K562 (cell line): ENCODE data around the gene PLK1. TPM values are rescaled to one million over a fixed set of nuclear protein-coding genes. Genes with fewer than 3 reads are reported as not detected.

ENCODE experiments used
- ATAC-seq: fragments of 200-7000 bp; cut with Tn5 transposase; 3 replicates; pipeline ENCODE4 v1.9.1; 2020; ENCODE audit warnings: moderate library complexity
- BruUV-seq: library from RNA; stranded (reverse); fragments of 400-500 nt; replicated peaks from 2 replicates; lab custom pipeline; 2021; lab: Mats Ljungman, UMichigan
- CTCF ChIA-PET: fragments of 300-600 bp; formaldehyde crosslinking; extraction: SDS; loops from one replicate; lab custom pipeline; 2021; ENCODE audit warnings: low intra/inter-chr PET ratio; lab: Yijun Ruan, JAX
- POLR2A ChIA-PET: fragments of 300-600, 350-650 bp; sonication (Branson Sonifier 250); formaldehyde crosslinking; extraction: SDS; loops from one replicate; lab custom pipeline; 2021; ENCODE audit warnings: antibody characterized with exemption, inconsistent platforms; lab: Yijun Ruan, JAX
- DNase-seq, 4 experiments: peaks; one replicate each; pipeline versions ENCODE4 v3.0.0 to v3.0.0-alpha.2; 2011 to 2018; ENCODE audit warnings: low spot score in 3 of 4, mixed read lengths in 3 of 4; ENCODE audit errors: extremely low read depth in 1 of 4
- FAIRE-seq: peaks from 2 replicates; lab custom pipeline; 2011; peaks lifted over from hg19 to GRCh38; lab: Jason Lieb, UNC
- H2AFZ ChIP-seq: 2 replicates; pipeline ENCODE4 v1.6.0; 2011; ENCODE audit warnings: low read depth, low read length, control low read depth, inconsistent platforms
- H3K27ac ChIP-seq: fragments of 200-600 bp; 3 replicates; pipeline ENCODE4 v1.8.0; 2011; ENCODE audit warnings: low read depth, mild to moderate bottlenecking, control low read depth, inconsistent platforms, low read length, moderate library complexity, mixed read lengths; ENCODE audit errors: extremely low read depth
- H3K27me3 ChIP-seq, 2 experiments: fragments of 300-600 bp in 1 of 2; 2 replicates in 1 of 2; 3 replicates in 1 of 2; pipeline versions ENCODE4 v1.6.0 to v1.8.0; 2011; ENCODE audit warnings: inconsistent platforms in 2 of 2, low read length in 2 of 2, mild to moderate bottlenecking in 1 of 2, mixed read lengths in 1 of 2, moderate library complexity in 1 of 2; ENCODE audit not compliant: control insufficient read depth in 2 of 2, insufficient read depth in 2 of 2
- H3K36me3 ChIP-seq: fragments of 300-600 bp; 3 replicates; pipeline ENCODE4 v1.8.0; 2011; ENCODE audit warnings: mild to moderate bottlenecking, low read length, inconsistent platforms; ENCODE audit not compliant: control insufficient read depth, insufficient read depth
- H3K4me1 ChIP-seq, 2 experiments: fragments of 200-600 bp in 1 of 2; replicated peaks in 1 of 2; 2 replicates in 1 of 2; 3 replicates in 1 of 2; pipeline versions ENCODE4 v1.5.1 to v1.8.0; 2011; ENCODE audit warnings: inconsistent platforms in 2 of 2, low read length in 2 of 2, mild to moderate bottlenecking in 1 of 2, mixed read lengths in 1 of 2, moderate library complexity in 1 of 2; ENCODE audit not compliant: control insufficient read depth in 2 of 2, insufficient read depth in 2 of 2
- H3K4me2 ChIP-seq: 2 replicates; pipeline ENCODE4 v1.6.1; 2011; ENCODE audit warnings: low read length, control low read depth, inconsistent platforms, mixed read lengths; ENCODE audit not compliant: insufficient read depth
- H3K4me3 ChIP-seq: fragments of 200-600 bp; sonication (generic), shearing (Covaris generic); 2 replicates; pipeline ENCODE4 v1.5.1; 2016; ENCODE audit warnings: control low read depth, inconsistent platforms
- H3K79me2 ChIP-seq: fragments of 200-600 bp; 3 replicates; pipeline ENCODE4 v1.8.0; 2011; ENCODE audit warnings: low read length, inconsistent platforms; ENCODE audit not compliant: control insufficient read depth, insufficient read depth
- H3K9ac ChIP-seq, 2 experiments: 2 replicates each; pipeline versions ENCODE4 v1.6.0 to v1.6.1; 2011; ENCODE audit warnings: low read depth in 2 of 2, low read length in 2 of 2, control low read depth in 1 of 2, inconsistent platforms in 1 of 2, mild to moderate bottlenecking in 1 of 2, mixed read lengths in 1 of 2; ENCODE audit not compliant: insufficient read depth in 1 of 2
- H3K9me1 ChIP-seq: one replicate; pipeline ENCODE4 v1.6.0; 2011; ENCODE audit warnings: inconsistent platforms, mild to moderate bottlenecking, low read length, moderate library complexity; ENCODE audit not compliant: control insufficient read depth, insufficient read depth
- H3K9me3 ChIP-seq: replicated peaks from 2 replicates; pipeline ENCODE4 v1.5.1; 2011; ENCODE audit warnings: low read depth, low read length, inconsistent platforms; ENCODE audit not compliant: control insufficient read depth, insufficient read depth
- H4K20me1 ChIP-seq: replicated peaks from 2 replicates; pipeline ENCODE4 v1.6.1; 2011; ENCODE audit warnings: low read length, inconsistent platforms, mixed read lengths; ENCODE audit not compliant: control insufficient read depth, insufficient read depth
- HNRNPH1 ChIP-seq: fragments of 200-400 bp; formaldehyde crosslinking; optimal IDR thresholded peaks from 2 replicates; pipeline ENCODE3; 2017; ENCODE audit warnings: low read depth, mild to moderate bottlenecking, low read length, moderate library complexity
- NONO ChIP-seq, 2 experiments: fragments of 200-400 bp in 1 of 2; fragments of 450-650 bp in 1 of 2; formaldehyde crosslinking in 1 of 2; IDR thresholded peaks; 2 replicates each; pipeline ENCODE4 v1.6.1; 2017; ENCODE audit warnings: low read depth in 2 of 2, mild to moderate bottlenecking in 2 of 2, moderate library complexity in 2 of 2, low read length in 1 of 2
- PTTG1 ChIP-seq: fragments of 450-650 bp; IDR thresholded peaks from 2 replicates; pipeline ENCODE4 v1.6.1; 2016; ENCODE audit warnings: low read depth, mild to moderate bottlenecking, missing genetic modification characterization, missing compliant biosample characterization
- ZFP36 ChIP-seq: fragments of 150-350 bp; IDR thresholded peaks from 2 replicates; pipeline ENCODE4 v1.6.1; 2018; ENCODE audit warnings: low read length, low read depth; ENCODE audit not compliant: partially characterized antibody
- WGBS: fragments of 100-300 bp; shearing (Covaris generic); methylation state at CpG from one replicate; pipeline ENCODE4 v1.1.6; 2016; ENCODE audit warnings: low coverage, mixed read lengths; ENCODE audit not compliant: insufficient coverage; ENCODE audit errors: missing lambda C conversion rate; 5-methylcytosine and 5-hydroxymethylcytosine counted together
- in situ Hi-C: fragments of 300-500 bp; cut with MboI; formaldehyde crosslinking; loops from 4 replicates; pipeline ENCODE4 v1.15.0; 2018; ENCODE audit warnings: inconsistent platforms, mixed read lengths
- intact Hi-C: fragments of 100-400 bp; cut with micrococcal nuclease; formaldehyde crosslinking; loops from 2 replicates; pipeline ENCODE4 v1.14.2; 2022
- polyA plus RNA-seq, 8 experiments: library from polyadenylated mRNA; depleted of rRNA in 4 of 8; stranded (reverse) in 5 of 8; unstranded in 3 of 8; fragments of >200 nt; fragmentation: Nextera tagmentation in 2 of 8; fragmentation: Illumina TruSeq in 1 of 8; extraction: Ambion mirVana in 2 of 8; extraction: Trizol in 1 of 8; gene quantifications; 2 replicates each; pipeline versions ENCODE4 v1.2.1 to v1.2.3, GENCODE V29; 2011 to 2014; ENCODE audit warnings: inconsistent platforms in 1 of 8, missing spikeins in 1 of 8
- total RNA-seq, 7 experiments: library from RNA; depleted of rRNA in 6 of 7; stranded (reverse); fragments of >200 nt in 6 of 7; fragmentation: Illumina TruSeq in 2 of 7; extraction: Trizol in 2 of 7; gene quantifications; 2 replicates each; pipeline versions ENCODE4 v1.2.1 to v1.2.3, GENCODE V29; 2011 to 2021; ENCODE audit warnings: low replicate concordance in 1 of 7
- TF ChIP-seq, protein P1 (sequence below): fragments of 250-450 bp; sonication (Bioruptor Pico); IDR thresholded peaks from 2 replicates; pipeline ENCODE4 v1.5.0; 2020; ENCODE audit warnings: mild to moderate bottlenecking
- TF ChIP-seq, protein P2 (sequence below): IDR thresholded peaks from 3 replicates; pipeline ENCODE4 v1.6.1; 2011; ENCODE audit warnings: borderline replicate concordance, mild to moderate bottlenecking; ENCODE audit not compliant: insufficient read length, insufficient read depth

PLK1 gene
- total and polyA plus RNA-seq, 9 of the 15 experiments (the other 6 are each of a cell fraction or from before 2014, with no cell fraction given) = 13.6 to 212 (median 45.5) TPM

DNA sequence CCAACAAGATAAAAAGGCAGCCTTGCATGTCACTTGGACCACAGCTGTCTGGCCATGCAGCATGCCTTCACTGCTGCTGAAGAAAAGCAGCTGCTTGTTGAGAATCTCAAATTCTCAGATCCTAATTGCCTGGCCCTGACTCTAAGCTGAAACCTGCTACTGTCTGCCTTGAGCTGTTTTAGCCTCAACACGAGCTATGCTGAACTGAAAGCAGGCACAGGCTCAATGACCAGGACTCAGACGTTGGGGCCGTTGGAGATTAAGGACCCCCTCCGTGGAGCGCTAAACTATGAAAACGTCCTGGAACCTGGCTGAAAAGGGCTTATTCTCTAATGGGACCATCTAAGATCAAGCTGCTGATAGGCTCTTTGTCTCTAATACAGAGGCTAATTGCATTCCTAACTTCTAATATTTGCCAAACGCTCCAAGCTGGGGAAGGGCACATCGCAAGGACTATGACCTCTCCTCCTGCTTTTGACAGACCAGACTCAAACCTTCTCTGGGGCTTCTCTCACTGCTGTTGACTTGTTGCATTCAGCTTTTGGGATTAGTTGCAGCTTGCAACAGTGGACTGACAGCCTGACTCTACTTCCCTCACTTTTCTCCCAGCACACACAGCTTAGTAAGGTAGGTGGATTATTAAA lies 4.6 kb upstream of the PLK1 start:
- no peaks in the 10 kb centered on the region for H3K9me3 ChIP-seq
- H4K20me1 ChIP-seq = no peaks in the 10 kb centered on the region; the same call in 1 of the 2 replicates
- ChIA-PET CTCF (no interaction called here), POLR2A (interaction anchor here (0.7 to 1.5 kb wide), 3 partner anchors 10 to 33 kb away, joined by 3 to 5 read pairs (median 3); partner anchors contain the start of genes DCTN5 and PALB2)
- TF ChIP-seq HNRNPH1 (no peak), PTTG1 (tag) (no peak), NONO (IDR thresholded peaks at IDR 0.05; ENCODE audit: low read depth in 2 of 2, low read length in 1 of 2) (no peak), ZFP36 (no peak)
- TF ChIP-seq, protein P1, sequence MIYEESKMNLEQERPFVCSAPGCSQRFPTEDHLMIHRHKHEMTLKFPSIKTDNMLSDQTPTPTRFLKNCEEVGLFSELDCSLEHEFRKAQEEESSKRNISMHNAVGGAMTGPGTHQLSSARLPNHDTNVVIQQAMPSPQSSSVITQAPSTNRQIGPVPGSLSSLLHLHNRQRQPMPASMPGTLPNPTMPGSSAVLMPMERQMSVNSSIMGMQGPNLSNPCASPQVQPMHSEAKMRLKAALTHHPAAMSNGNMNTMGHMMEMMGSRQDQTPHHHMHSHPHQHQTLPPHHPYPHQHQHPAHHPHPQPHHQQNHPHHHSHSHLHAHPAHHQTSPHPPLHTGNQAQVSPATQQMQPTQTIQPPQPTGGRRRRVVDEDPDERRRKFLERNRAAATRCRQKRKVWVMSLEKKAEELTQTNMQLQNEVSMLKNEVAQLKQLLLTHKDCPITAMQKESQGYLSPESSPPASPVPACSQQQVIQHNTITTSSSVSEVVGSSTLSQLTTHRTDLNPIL (CRISPR knock-in tag) = no peak
- TF ChIP-seq, protein P2, sequence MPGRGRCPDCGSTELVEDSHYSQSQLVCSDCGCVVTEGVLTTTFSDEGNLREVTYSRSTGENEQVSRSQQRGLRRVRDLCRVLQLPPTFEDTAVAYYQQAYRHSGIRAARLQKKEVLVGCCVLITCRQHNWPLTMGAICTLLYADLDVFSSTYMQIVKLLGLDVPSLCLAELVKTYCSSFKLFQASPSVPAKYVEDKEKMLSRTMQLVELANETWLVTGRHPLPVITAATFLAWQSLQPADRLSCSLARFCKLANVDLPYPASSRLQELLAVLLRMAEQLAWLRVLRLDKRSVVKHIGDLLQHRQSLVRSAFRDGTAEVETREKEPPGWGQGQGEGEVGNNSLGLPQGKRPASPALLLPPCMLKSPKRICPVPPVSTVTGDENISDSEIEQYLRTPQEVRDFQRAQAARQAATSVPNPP = no peak
- no peak for ATAC-seq
- H3K4me1 ChIP-seq = peaks cover 4 to 14% of the 10 kb centered on the region in 2 experiments; a peak in 4 of 5 replicates
- no peak overlapping the region for H3K9ac ChIP-seq
- H3K4me3 ChIP-seq = no peak overlapping the region
- no peak for DNase-seq
- H3K4me2 ChIP-seq = no peak overlapping the region
- H3K79me2 ChIP-seq = peaks cover 11% of the 10 kb centered on the region
- no peaks in the 10 kb centered on the region for H3K27me3 ChIP-seq
- in situ Hi-C loops = no loop called here
- H3K27ac ChIP-seq = no peak overlapping the region
- no peaks in the 10 kb centered on the region for H3K9me1 ChIP-seq
- WGBS = 76% methylated on average over 8 of the region's 8 CpGs
- H3K36me3 ChIP-seq = peaks cover 47% of the 10 kb centered on the region
- BruUV-seq = no TSS peak
- FAIRE-seq = no peak
- intact Hi-C loops = no loop called here
- no peak overlapping the region for H2AFZ ChIP-seq
